HEK293 (cell line): ENCODE results near the gene MIF.

ENCODE experiments used
- CTCF ChIA-PET: fragments of 350-600 bp; formaldehyde crosslinking; extraction: SDS; loops from one replicate; lab custom pipeline; 2021; ENCODE audit warnings: antibody characterized with exemption; lab: Yijun Ruan, JAX
- POLR2A ChIA-PET: fragments of 300-600 bp; formaldehyde crosslinking; extraction: SDS; loops from one replicate; lab custom pipeline; 2020; ENCODE audit warnings: antibody characterized with exemption, inconsistent platforms; lab: Yijun Ruan, JAX
- H3K27ac ChIP-seq: fragments of 200-500 bp; sonication (Bioruptor generic); 2 replicates; pipeline ENCODE4 v1.5.1; 2014; ENCODE audit warnings: low read depth, low read length, control low read depth, inconsistent platforms; ENCODE audit errors: extremely low read depth
- H3K36me3 ChIP-seq, 2 experiments: fragments of 200-500 bp in 1 of 2; sonication (Bioruptor generic) in 1 of 2; 1 replicate in 1 of 2; 2 replicates in 1 of 2; pipeline ENCODE4 v1.5.1; 2014 to 2017; ENCODE audit warnings: inconsistent platforms in 2 of 2, low read length in 2 of 2; ENCODE audit not compliant: control insufficient read depth in 2 of 2, insufficient read depth in 1 of 2
- H3K4me1 ChIP-seq: fragments of 200-500 bp; sonication (Bioruptor generic); 2 replicates; pipeline ENCODE4 v1.5.1; 2014; ENCODE audit warnings: mild to moderate bottlenecking, low read length, inconsistent platforms; ENCODE audit not compliant: control insufficient read depth, insufficient read depth
- H3K4me3 ChIP-seq: 2 replicates; pipeline ENCODE4 v1.5.1; 2011; ENCODE audit warnings: low read depth, mild to moderate bottlenecking, control low read depth, low read length, moderate library complexity
- H3K9me3 ChIP-seq: fragments of 200-500 bp; sonication (Bioruptor generic); 2 replicates; pipeline ENCODE4 v1.5.1; 2014; ENCODE audit warnings: low read depth, low read length, inconsistent platforms; ENCODE audit not compliant: control insufficient read depth, insufficient read depth
- EGR2 ChIP-seq: fragments of 450-650 bp; formaldehyde crosslinking; IDR thresholded peaks from 2 replicates; pipeline ENCODE4 v1.5.1; 2016; ENCODE audit warnings: low read depth, missing biosample characterization, missing genetic modification characterization
- FEZF1 ChIP-seq: fragments of 450-650 bp; formaldehyde crosslinking; IDR thresholded peaks from 2 replicates; pipeline ENCODE4 v1.5.1; 2016; ENCODE audit warnings: missing biosample characterization, missing genetic modification characterization
- KLF1 ChIP-seq: fragments of 450-650 bp; formaldehyde crosslinking; IDR thresholded peaks from 2 replicates; pipeline ENCODE4 v1.5.1; 2016; ENCODE audit warnings: missing biosample characterization, missing genetic modification characterization
- KLF7 ChIP-seq: fragments of 450-650 bp; formaldehyde crosslinking; IDR thresholded peaks from 2 replicates; pipeline ENCODE4 v1.5.1; 2016; ENCODE audit warnings: missing biosample characterization, missing genetic modification characterization, borderline replicate concordance
- SP3 ChIP-seq: fragments of 450-650 bp; formaldehyde crosslinking; IDR thresholded peaks from 2 replicates; pipeline ENCODE4 v1.5.1; 2016; ENCODE audit warnings: missing biosample characterization, missing genetic modification characterization
- SP7 ChIP-seq: fragments of 450-650 bp; formaldehyde crosslinking; IDR thresholded peaks from 2 replicates; pipeline ENCODE4 v1.5.1; 2016; ENCODE audit warnings: missing biosample characterization, missing genetic modification characterization
- ZBTB1 ChIP-seq: fragments of 450-650 bp; formaldehyde crosslinking; IDR thresholded peaks from 2 replicates; pipeline ENCODE4 v1.5.1; 2016; ENCODE audit warnings: missing biosample characterization, missing genetic modification characterization
- ZEB2 ChIP-seq: fragments of 450-650 bp; formaldehyde crosslinking; IDR thresholded peaks from 2 replicates; pipeline ENCODE4 v1.5.1; 2016; ENCODE audit warnings: missing biosample characterization, missing genetic modification characterization
- ZFHX2 ChIP-seq: fragments of 450-650 bp; formaldehyde crosslinking; conservative IDR thresholded peaks from 2 replicates; pipeline ENCODE4 v1.5.1; 2016; ENCODE audit warnings: missing biosample characterization, missing genetic modification characterization
- ZFP69B ChIP-seq: fragments of 450-650 bp; formaldehyde crosslinking; IDR thresholded peaks from 2 replicates; pipeline ENCODE4 v1.5.1; 2016; ENCODE audit warnings: missing biosample characterization, missing genetic modification characterization
- ZNF19 ChIP-seq: fragments of 450-650 bp; formaldehyde crosslinking; IDR thresholded peaks from 2 replicates; pipeline ENCODE4; 2016; ENCODE audit warnings: missing biosample characterization, missing genetic modification characterization, low read depth
- ZNF324 ChIP-seq: fragments of 450-650 bp; formaldehyde crosslinking; IDR thresholded peaks from 2 replicates; pipeline ENCODE4 v1.5.1; 2016; ENCODE audit warnings: missing biosample characterization, missing genetic modification characterization
- ZNF366 ChIP-seq: fragments of 450-650 bp; formaldehyde crosslinking; conservative IDR thresholded peaks from 2 replicates; pipeline ENCODE4 v1.5.1; 2016; ENCODE audit warnings: missing biosample characterization, missing genetic modification characterization
- ZNF501 ChIP-seq: fragments of 450-650 bp; formaldehyde crosslinking; IDR thresholded peaks from 2 replicates; pipeline ENCODE4 v1.5.1; 2016; ENCODE audit warnings: missing biosample characterization, missing genetic modification characterization
- ZNF600 ChIP-seq: fragments of 450-650 bp; formaldehyde crosslinking; IDR thresholded peaks from 2 replicates; pipeline ENCODE4 v1.5.1; 2016; ENCODE audit warnings: missing biosample characterization, missing genetic modification characterization
- ZNF610 ChIP-seq: fragments of 450-650 bp; formaldehyde crosslinking; IDR thresholded peaks from 2 replicates; pipeline ENCODE4 v1.5.1; 2016; ENCODE audit warnings: missing biosample characterization, missing genetic modification characterization, borderline replicate concordance
- ZNF629 ChIP-seq: fragments of 450-650 bp; formaldehyde crosslinking; IDR thresholded peaks from 2 replicates; pipeline ENCODE4 v1.5.1; 2017; ENCODE audit warnings: missing biosample characterization, missing genetic modification characterization
- ZSCAN16 ChIP-seq: fragments of 450-650 bp; formaldehyde crosslinking; IDR thresholded peaks from 2 replicates; pipeline ENCODE4 v1.5.1; 2016; ENCODE audit warnings: missing biosample characterization, missing genetic modification characterization
- ZSCAN23 ChIP-seq: fragments of 450-650 bp; formaldehyde crosslinking; IDR thresholded peaks from 2 replicates; pipeline ENCODE4 v1.5.1; 2016; ENCODE audit warnings: missing biosample characterization, missing genetic modification characterization
- ZSCAN30 ChIP-seq: fragments of 450-650 bp; IDR thresholded peaks from 2 replicates; pipeline ENCODE4 v1.5.1; 2018; ENCODE audit warnings: missing biosample characterization, mild to moderate bottlenecking, missing genetic modification characterization, moderate library complexity
- TF ChIP-seq, protein P1 (sequence below): fragments of 450-650 bp; formaldehyde crosslinking; IDR thresholded peaks from 2 replicates; pipeline ENCODE4 v1.5.1; 2017; ENCODE audit warnings: missing biosample characterization, missing genetic modification characterization
- TF ChIP-seq, protein P2 (sequence below): fragments of 450-650 bp; formaldehyde crosslinking; IDR thresholded peaks from 2 replicates; pipeline ENCODE4 v1.5.1; 2016; ENCODE audit warnings: missing biosample characterization, missing genetic modification characterization
- TF ChIP-seq, protein P3 (sequence below): sonication (generic); formaldehyde crosslinking; IDR thresholded peaks from 2 replicates; pipeline ENCODE4 v1.8.1; 2022; ENCODE audit warnings: mild to moderate bottlenecking, moderate library complexity, missing genetic modification reagents
- TF ChIP-seq, protein P4 (sequence below): fragments of 450-650 bp; formaldehyde crosslinking; IDR thresholded peaks from 2 replicates; pipeline ENCODE4 v1.5.1; 2016; ENCODE audit warnings: missing biosample characterization, missing genetic modification characterization
- TF ChIP-seq, protein P5 (sequence below): fragments of 450-650 bp; formaldehyde crosslinking; IDR thresholded peaks from 2 replicates; pipeline ENCODE4 v1.5.1; 2016; ENCODE audit warnings: missing biosample characterization, missing genetic modification characterization

The MIF gene

DNA sequence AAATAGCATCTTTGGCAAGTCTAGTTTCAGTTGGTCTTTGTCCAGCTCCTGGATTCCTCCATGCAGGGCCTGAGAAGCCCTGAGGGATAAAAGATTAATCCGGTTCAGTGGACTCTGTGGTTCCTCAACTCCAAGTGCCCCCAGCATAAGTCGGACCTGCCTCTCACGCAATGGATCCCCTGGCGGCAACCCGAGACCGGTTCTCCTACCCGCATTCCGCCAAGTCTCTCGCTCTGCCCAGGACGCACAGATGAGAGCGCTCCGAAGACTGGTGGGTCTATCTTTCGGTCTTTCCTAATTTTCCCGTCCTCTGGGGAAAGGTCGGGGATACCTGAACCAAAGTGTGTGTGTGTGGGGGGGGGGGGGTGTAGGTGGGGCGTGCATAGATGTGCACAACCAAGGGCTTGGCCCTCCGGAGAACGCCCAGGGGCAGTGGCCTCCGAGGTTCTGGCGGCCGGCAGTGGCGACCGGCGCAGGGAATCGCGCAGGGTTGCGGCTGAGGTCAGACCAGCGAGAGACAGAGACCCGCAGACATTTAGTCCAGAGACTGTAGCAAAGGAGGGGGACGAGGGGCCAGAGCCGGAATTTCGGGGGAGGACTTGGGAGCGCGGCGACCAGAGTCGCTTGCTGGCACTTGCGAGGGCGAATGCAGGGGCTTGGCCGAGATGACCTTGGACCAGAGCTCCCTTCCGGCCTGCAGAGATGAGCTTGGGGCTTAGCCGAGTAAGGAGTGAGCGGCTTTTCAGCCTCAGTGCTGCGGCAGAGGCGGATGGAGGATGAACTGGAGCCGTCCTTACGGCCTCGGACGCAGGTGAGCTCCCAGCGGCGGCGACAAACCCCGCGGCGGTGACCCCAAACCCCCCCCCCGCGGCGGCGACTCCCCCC lies 37.2 kb upstream of the MIF start (continued):
- TF ChIP-seq ZNF610 (tag by site-specific recombination) (0 out of 2 replicates have a peak, but pooled peaks have one; percentile 11), ZNF501 (peak; percentile 45; the same call in 1 of the 2 replicates), ZNF629 (tag by site-specific recombination) (peak; percentile 19; the same call in 1 of the 2 replicates), FEZF1 (tag by site-specific recombination) (no peak), EGR2 (tag by site-specific recombination) (0 out of 2 replicates have a peak, but pooled peaks have one; percentile 4), ZSCAN16 (tag by site-specific recombination) (no peak), SP7 (tag by site-specific recombination) (0 out of 2 replicates have a peak, but pooled peaks have one; percentile 30), SP3 (tag by site-specific recombination) (0 out of 2 replicates have a peak, but pooled peaks have one; percentile 14), ZNF324 (tag by site-specific recombination) (0 out of 2 replicates have a peak, but pooled peaks have one; percentile 35), ZEB2 (tag by site-specific recombination) (0 out of 2 replicates have a peak, but pooled peaks have one; percentile 40), KLF1 (tag by site-specific recombination) (0 out of 2 replicates have a peak, but pooled peaks have one; percentile 10)
- TF ChIP-seq, protein P1, sequence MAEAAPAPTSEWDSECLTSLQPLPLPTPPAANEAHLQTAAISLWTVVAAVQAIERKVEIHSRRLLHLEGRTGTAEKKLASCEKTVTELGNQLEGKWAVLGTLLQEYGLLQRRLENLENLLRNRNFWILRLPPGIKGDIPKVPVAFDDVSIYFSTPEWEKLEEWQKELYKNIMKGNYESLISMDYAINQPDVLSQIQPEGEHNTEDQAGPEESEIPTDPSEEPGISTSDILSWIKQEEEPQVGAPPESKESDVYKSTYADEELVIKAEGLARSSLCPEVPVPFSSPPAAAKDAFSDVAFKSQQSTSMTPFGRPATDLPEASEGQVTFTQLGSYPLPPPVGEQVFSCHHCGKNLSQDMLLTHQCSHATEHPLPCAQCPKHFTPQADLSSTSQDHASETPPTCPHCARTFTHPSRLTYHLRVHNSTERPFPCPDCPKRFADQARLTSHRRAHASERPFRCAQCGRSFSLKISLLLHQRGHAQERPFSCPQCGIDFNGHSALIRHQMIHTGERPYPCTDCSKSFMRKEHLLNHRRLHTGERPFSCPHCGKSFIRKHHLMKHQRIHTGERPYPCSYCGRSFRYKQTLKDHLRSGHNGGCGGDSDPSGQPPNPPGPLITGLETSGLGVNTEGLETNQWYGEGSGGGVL (tag by site-specific recombination): peak; percentile 71
- TF ChIP-seq, protein P2, sequence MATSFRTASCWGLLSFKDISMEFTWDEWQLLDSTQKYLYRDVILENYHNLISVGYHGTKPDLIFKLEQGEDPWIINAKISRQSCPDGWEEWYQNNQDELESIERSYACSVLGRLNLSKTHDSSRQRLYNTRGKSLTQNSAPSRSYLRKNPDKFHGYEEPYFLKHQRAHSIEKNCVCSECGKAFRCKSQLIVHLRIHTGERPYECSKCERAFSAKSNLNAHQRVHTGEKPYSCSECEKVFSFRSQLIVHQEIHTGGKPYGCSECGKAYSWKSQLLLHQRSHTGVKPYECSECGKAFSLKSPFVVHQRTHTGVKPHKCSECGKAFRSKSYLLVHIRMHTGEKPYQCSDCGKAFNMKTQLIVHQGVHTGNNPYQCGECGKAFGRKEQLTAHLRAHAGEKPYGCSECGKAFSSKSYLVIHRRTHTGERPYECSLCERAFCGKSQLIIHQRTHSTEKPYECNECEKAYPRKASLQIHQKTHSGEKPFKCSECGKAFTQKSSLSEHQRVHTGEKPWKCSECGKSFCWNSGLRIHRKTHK (tag by site-specific recombination): no peak
- TF ChIP-seq, protein P3, sequence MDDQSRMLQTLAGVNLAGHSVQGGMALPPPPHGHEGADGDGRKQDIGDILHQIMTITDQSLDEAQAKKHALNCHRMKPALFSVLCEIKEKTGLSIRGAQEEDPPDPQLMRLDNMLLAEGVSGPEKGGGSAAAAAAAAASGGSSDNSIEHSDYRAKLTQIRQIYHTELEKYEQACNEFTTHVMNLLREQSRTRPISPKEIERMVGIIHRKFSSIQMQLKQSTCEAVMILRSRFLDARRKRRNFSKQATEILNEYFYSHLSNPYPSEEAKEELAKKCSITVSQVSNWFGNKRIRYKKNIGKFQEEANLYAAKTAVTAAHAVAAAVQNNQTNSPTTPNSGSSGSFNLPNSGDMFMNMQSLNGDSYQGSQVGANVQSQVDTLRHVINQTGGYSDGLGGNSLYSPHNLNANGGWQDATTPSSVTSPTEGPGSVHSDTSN (CRISPR knock-in tag): 0 out of 2 replicates have a peak, but pooled peaks have one; percentile 30

DNA sequence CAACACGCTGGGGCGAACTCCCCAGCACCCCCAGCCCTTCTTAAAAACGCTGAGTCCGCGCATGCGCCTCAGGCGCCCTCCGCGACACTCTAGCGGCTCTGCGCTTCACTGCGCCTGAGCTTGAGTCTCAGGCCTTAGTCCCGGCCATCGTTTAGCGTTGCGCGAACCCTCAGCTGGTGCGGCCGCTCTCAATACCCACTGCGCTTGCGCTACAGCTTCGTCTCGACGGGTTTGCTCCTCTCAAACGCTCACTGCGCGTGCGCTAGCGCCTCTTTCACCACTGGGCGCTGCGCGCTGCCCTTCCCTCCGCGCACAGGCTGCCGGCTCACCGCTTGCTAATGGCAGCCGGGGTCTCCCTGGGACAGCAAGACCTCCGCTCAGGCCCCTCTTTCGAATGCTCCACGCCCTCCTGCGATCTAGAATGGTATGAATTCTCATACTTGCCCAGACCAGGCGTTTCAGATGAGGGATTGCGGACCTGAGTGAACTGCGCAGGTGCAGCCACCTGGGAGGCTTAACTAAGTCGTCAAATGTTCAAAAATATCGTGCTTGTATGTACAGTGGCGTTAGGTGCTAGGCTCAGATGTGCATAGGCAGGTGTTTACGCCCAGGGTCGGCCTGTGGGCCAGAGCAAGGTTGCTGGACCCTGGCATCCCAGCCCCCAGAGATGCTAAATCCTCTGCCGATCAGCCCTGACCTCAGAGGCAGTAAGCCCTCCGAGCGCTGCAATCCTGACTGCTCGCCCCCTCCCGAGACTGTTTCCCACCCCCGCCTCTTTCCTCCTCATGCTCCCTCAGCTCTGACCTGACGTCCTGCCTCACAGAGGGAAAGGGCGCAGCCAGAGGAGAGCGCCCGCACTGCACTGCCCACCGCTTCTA lies 36.3 kb upstream of the MIF start, which contains the start of gene SLC2A11:
SLC2A11 (plus strand) TSS at position 270 of the 878 bp plus-strand sequence; CDS start at position 395, 125 bp downstream.
- H3K4me3 ChIP-seq: peak within 1 kb of the TSS; percentile 64
- ChIA-PET POLR2A (interaction anchor here (0.6 to 2.0 kb wide), 34 partner anchors 8 to 478 kb away, joined by 3 to 61 read pairs (median 6); partner anchors contain the start of genes CHCHD10, DERL3, MIF and ZNF70), CTCF (interaction anchor here (0.5 to 2.4 kb wide), 20 partner anchors 8 to 472 kb away, joined by 3 to 25 read pairs (median 3); partner anchors contain the start of genes CHCHD10, MIF and VPREB3)
- no peaks in the 10 kb centered on the region for H3K36me3 ChIP-seq
- H3K4me1 ChIP-seq: peaks cover 7% of the 10 kb centered on the region; the same call in 1 of the 2 replicates
- no peaks in the 10 kb centered on the region for H3K9me3 ChIP-seq
- H3K27ac ChIP-seq: peak within 1 kb of the TSS; percentile 87
- TF ChIP-seq, protein P4, sequence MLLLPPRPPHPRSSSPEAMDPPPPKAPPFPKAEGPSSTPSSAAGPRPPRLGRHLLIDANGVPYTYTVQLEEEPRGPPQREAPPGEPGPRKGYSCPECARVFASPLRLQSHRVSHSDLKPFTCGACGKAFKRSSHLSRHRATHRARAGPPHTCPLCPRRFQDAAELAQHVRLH (tag by site-specific recombination): no peak
- TF ChIP-seq KLF7 (tag by site-specific recombination) (no peak), ZBTB1 (tag by site-specific recombination) (no peak), ZFHX2 (tag by site-specific recombination) (peak; percentile 75), ZFP69B (peak; percentile 55), ZNF600 (peak; percentile 38; the same call in 1 of the 2 replicates), ZSCAN23 (no peak), ZNF19 (tag by site-specific recombination) (no peak), ZSCAN30 (tag by site-specific recombination) (0 out of 2 replicates have a peak, but pooled peaks have one; percentile 8), ZNF366 (no peak)
- TF ChIP-seq, protein P5, sequence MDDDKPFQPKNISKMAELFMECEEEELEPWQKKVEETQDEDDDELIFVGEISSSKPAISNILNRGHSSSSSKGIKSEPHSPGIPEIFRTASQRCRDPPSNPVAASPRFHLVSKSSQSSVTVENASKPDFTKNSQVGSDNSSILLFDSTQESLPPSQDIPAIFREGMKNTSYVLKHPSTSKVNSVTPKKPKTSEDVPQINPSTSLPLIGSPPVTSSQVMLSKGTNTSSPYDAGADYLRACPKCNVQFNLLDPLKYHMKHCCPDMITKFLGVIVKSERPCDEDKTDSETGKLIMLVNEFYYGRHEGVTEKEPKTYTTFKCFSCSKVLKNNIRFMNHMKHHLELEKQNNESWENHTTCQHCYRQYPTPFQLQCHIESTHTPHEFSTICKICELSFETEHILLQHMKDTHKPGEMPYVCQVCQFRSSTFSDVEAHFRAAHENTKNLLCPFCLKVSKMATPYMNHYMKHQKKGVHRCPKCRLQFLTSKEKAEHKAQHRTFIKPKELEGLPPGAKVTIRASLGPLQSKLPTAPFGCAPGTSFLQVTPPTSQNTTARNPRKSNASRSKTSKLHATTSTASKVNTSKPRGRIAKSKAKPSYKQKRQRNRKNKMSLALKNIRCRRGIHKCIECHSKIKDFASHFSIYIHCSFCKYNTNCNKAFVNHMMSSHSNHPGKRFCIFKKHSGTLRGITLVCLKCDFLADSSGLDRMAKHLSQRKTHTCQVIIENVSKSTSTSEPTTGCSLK: no peak
